ENCODE measurements around the gene ZNF479. TPM values are rescaled to one million over a fixed set of nuclear protein-coding genes. Genes with fewer than 3 reads are reported as not detected.
"Not testable (repeated sequence)": the region's sequence is repeated elsewhere in the genome, so short reads cannot be mapped to it uniquely, and the experiment has no call there.

Gene ZNF479
- not detected for total RNA-seq

- CTCF ChIA-PET, result not testable (repeated sequence)
Observed at GRCh38 chr7:57132336-57132735, at the start of gene ZNF479. TSS of gene ZNF479 (minus strand) at chr7:57132436. CDS start at chr7:57132324, 112 bp downstream.

GRCh38 chr7:57182031-57182430, 49.8 kb upstream of the ZNF479 start:
- POLR2A ChIA-PET, result no interaction called here
- CTCF ChIA-PET, result no interaction called here

More at GRCh38 chr7:57132336-57132735, at the start of gene ZNF479:
- POLR2A ChIA-PET, result not testable (repeated sequence)

GRCh38 chr7:57181281-57181680, 49.0 kb upstream of the ZNF479 start:
- ChIA-PET POLR2A (no interaction called here), CTCF (no interaction called here)

GRCh38 chr7:57179776-57180415, 47.7 kb upstream of the ZNF479 start:
- POLR2A ChIA-PET, result no interaction called here
- CTCF ChIA-PET, result no interaction called here

GRCh38 chr7:57178768-57179139, 46.5 kb upstream of the ZNF479 start:
- CTCF ChIA-PET, result no interaction called here
- POLR2A ChIA-PET, result no interaction called here

- ChIA-PET POLR2A (no interaction called here), CTCF (no interaction called here)
Observed at GRCh38 chr7:57177856-57178767, 45.9 kb upstream of the ZNF479 start.

GRCh38 chr7:57176928-57177635, 44.8 kb upstream of the ZNF479 start:
- POLR2A ChIA-PET, result no interaction called here
- CTCF ChIA-PET, result no interaction called here

GRCh38 chr7:57165285-57165899, 33.2 kb upstream of the ZNF479 start:
- CTCF ChIA-PET, result no interaction called here
- POLR2A ChIA-PET, result no interaction called here

GRCh38 chr7:57120123-57120784, 12.0 kb downstream of the ZNF479 start:
- CTCF ChIA-PET, POLR2A ChIA-PET: not testable (repeated sequence)
